HepG2 (cell line): Measurements from ENCODE around the gene ADAMTS18. TPM values are rescaled to one million over a fixed set of nuclear protein-coding genes. Genes with fewer than 3 reads are reported as not detected.

Source experiments
- BCL3 ChIP-seq: sonication (generic); formaldehyde crosslinking; IDR thresholded peaks from 2 replicates; pipeline ENCODE4 v1.5.1; 2020; ENCODE audit warnings: mild to moderate bottlenecking, missing genetic modification reagents, moderate library complexity
- DZIP1 ChIP-seq: sonication (generic); formaldehyde crosslinking; IDR thresholded peaks from 2 replicates; pipeline ENCODE4 v1.5.0; 2020; ENCODE audit warnings: mild to moderate bottlenecking, missing genetic modification reagents
- FOXA3 ChIP-seq: IDR thresholded peaks from 2 replicates; pipeline ENCODE4 v1.6.1; 2016; ENCODE audit warnings: missing genetic modification reagents, missing compliant biosample characterization
- HDAC1 ChIP-seq: sonication (generic); formaldehyde crosslinking; IDR thresholded peaks from 2 replicates; pipeline ENCODE4 v1.5.1; 2020; ENCODE audit warnings: mild to moderate bottlenecking, missing genetic modification reagents
- LCORL ChIP-seq, 2 experiments: fragments of 450-650 bp in 1 of 2; sonication (generic) in 1 of 2; formaldehyde crosslinking in 1 of 2; IDR thresholded peaks; 2 replicates each; pipeline versions ENCODE4 v1.5.0 to v1.6.1; 2017 to 2020; ENCODE audit warnings: antibody characterized with exemption in 1 of 2, missing genetic modification reagents in 1 of 2
- NFIC ChIP-seq: IDR thresholded peaks from 2 replicates; pipeline ENCODE4 v1.6.1; 2012; ENCODE audit warnings: mild to moderate bottlenecking, low read length, inconsistent platforms
- NKX3-1 ChIP-seq: sonication (generic); formaldehyde crosslinking; IDR thresholded peaks from 2 replicates; pipeline ENCODE4 v1.5.0; 2020; ENCODE audit warnings: missing genetic modification reagents
- PAXIP1 ChIP-seq: sonication (generic); formaldehyde crosslinking; conservative IDR thresholded peaks from 2 replicates; pipeline ENCODE4 v1.4.0; 2020; ENCODE audit warnings: mild to moderate bottlenecking, missing genetic modification reagents, moderate library complexity
- RARA ChIP-seq: IDR thresholded peaks from 2 replicates; pipeline ENCODE4 v1.6.1; 2016; ENCODE audit warnings: missing genetic modification reagents, missing compliant biosample characterization
- RCOR2 ChIP-seq: IDR thresholded peaks from 2 replicates; pipeline ENCODE4 v1.6.1; 2016; ENCODE audit warnings: missing biosample characterization, missing genetic modification reagents
- SOX13 ChIP-seq, 3 experiments: fragments of 450-650 bp in 1 of 3; sonication (generic) in 1 of 3; formaldehyde crosslinking in 1 of 3; IDR thresholded peaks in 2 of 3; conservative IDR thresholded peaks in 1 of 3; 2 replicates each; pipeline versions ENCODE4 v1.5.0 to v1.6.1; 2016 to 2020; ENCODE audit warnings: antibody characterized with exemption in 1 of 3, mild to moderate bottlenecking in 1 of 3, missing compliant biosample characterization in 1 of 3, missing genetic modification reagents in 1 of 3, moderate library complexity in 1 of 3
- TCF7 ChIP-seq: sonication (generic); IDR thresholded peaks from 2 replicates; pipeline ENCODE4 v1.6.1; 2016; ENCODE audit warnings: antibody characterized with exemption, low read depth
- TIGD3 ChIP-seq: sonication (generic); formaldehyde crosslinking; IDR thresholded peaks from 2 replicates; pipeline ENCODE4 v1.5.1; 2020; ENCODE audit warnings: mild to moderate bottlenecking, missing genetic modification reagents, borderline replicate concordance
- XRCC5 ChIP-seq: fragments of 200-400 bp; formaldehyde crosslinking; optimal IDR thresholded peaks from 2 replicates; pipeline ENCODE3; 2017; ENCODE audit warnings: mild to moderate bottlenecking, low read length
- ZBTB46 ChIP-seq: sonication (generic); formaldehyde crosslinking; IDR thresholded peaks from 2 replicates; pipeline ENCODE4 v1.4.0; 2020; ENCODE audit warnings: mild to moderate bottlenecking, missing genetic modification reagents, borderline replicate concordance
- ZNF30 ChIP-seq: sonication (generic); formaldehyde crosslinking; IDR thresholded peaks from 2 replicates; pipeline ENCODE4 v1.5.0; 2020; ENCODE audit warnings: mild to moderate bottlenecking, missing genetic modification reagents
- ZNF816 ChIP-seq: sonication (generic); formaldehyde crosslinking; IDR thresholded peaks from 2 replicates; pipeline ENCODE4 v1.8.0; 2022; ENCODE audit warnings: missing genetic modification reagents, mild to moderate bottlenecking, borderline replicate concordance
- polyA plus RNA-seq, 8 experiments: library from polyadenylated mRNA; depleted of rRNA in 3 of 8; stranded (reverse) in 7 of 8; unstranded in 1 of 8; fragments of >200 nt; fragmentation: Illumina TruSeq in 4 of 8; extraction: Trizol in 4 of 8; gene quantifications; 2 replicates each; pipeline versions ENCODE4 v1.2.1 to v1.2.3, GENCODE V29; 2011 to 2016; ENCODE audit warnings: low read depth in 4 of 8, missing spikeins in 1 of 8, mixed read lengths in 1 of 8; ENCODE audit not compliant: insufficient read depth in 1 of 8
- total RNA-seq, 5 experiments: library from RNA; depleted of rRNA; stranded (reverse); fragments of >200 nt; fragmentation: Illumina TruSeq; extraction: Trizol; gene quantifications; 2 replicates each; pipeline ENCODE4 v1.2.3, GENCODE V29; 2016; ENCODE audit warnings: low read depth in 1 of 5

ADAMTS18 gene
- total and polyA plus RNA-seq, 2 of the 13 experiments (the other 11 are each of a cell fraction or from before 2014, with no cell fraction given) = 0.01 TPM; not detected in 1

GRCh38 chr16:77383606-77384187, 51.1 kb downstream of the ADAMTS18 start (continued):
- TF ChIP-seq PAXIP1 (CRISPR knock-in tag) (0 out of 2 replicates have a peak, but pooled peaks have one; percentile 43), LCORL (IDR thresholded peaks at IDR 0.05) (0 out of 2 replicates have a peak, but pooled peaks have one; percentile 22), LCORL (CRISPR knock-in tag; IDR thresholded peaks at IDR 0.05) (no peak), ZNF30 (CRISPR knock-in tag) (no peak), DZIP1 (CRISPR knock-in tag) (no peak), ZNF816 (CRISPR knock-in tag) (no peak), BCL3 (no peak), ZBTB46 (CRISPR knock-in tag) (no peak), FOXA3 (CRISPR knock-in tag) (peak; percentile 41), TCF7 (peak; percentile 41), TIGD3 (CRISPR knock-in tag) (no peak), XRCC5 (no peak), NKX3-1 (CRISPR knock-in tag) (no peak), RCOR2 (CRISPR knock-in tag) (peak; percentile 65; the same call in 1 of the 2 replicates), HDAC1 (CRISPR knock-in tag) (0 out of 2 replicates have a peak, but pooled peaks have one; percentile 27), RARA (CRISPR knock-in tag) (peak; percentile 44; the same call in 1 of the 2 replicates), SOX13 (IDR thresholded peaks at IDR 0.05) (0 out of 2 replicates have a peak, but pooled peaks have one; percentile 35), SOX13 (CRISPR knock-in tag; conservative IDR thresholded peaks at IDR 0.05 in 1 of 2, IDR thresholded peaks at IDR 0.05 in 1 of 2) (peak in 1 of 2 experiments; percentile 88; a peak in 2 of 4 replicates), NFIC (0 out of 2 replicates have a peak, but pooled peaks have one; percentile 29)
